NAMALWA (cell line): ENCODE data around the gene ARID3A.

ENCODE experiments used
- DNase-seq: peaks from one replicate; pipeline ENCODE4 v3.0.0-alpha.2; 2015; ENCODE audit warnings: low spot score

ARID3A gene

GRCh38 chr19:1004803-1005664 is 79.2 kb downstream of the ARID3A start:
- DNase-seq = no peak

- DNase-seq = no peak
These were observed 81.0 kb downstream of the ARID3A start for GRCh38 chr19:1006711-1007398.

- no peak for DNase-seq
These were observed 81.8 kb downstream of the ARID3A start for GRCh38 chr19:1007399-1008251.

- no peak for DNase-seq
These were observed 82.6 kb downstream of the ARID3A start for GRCh38 chr19:1008268-1009040.

- DNase-seq = no peak
These were observed 83.5 kb downstream of the ARID3A start for GRCh38 chr19:1009041-1009980.

- DNase-seq = no peak
These were observed 84.2 kb downstream of the ARID3A start for GRCh38 chr19:1009981-1010538.

- DNase-seq = no peak
These were observed 85.0 kb downstream of the ARID3A start for GRCh38 chr19:1010586-1011510.

GRCh38 chr19:1011831-1012333 is 86.0 kb downstream of the ARID3A start:
- DNase-seq = no peak

- no peak for DNase-seq
These were observed 86.5 kb downstream of the ARID3A start for GRCh38 chr19:1012334-1012733.

GRCh38 chr19:1013218-1013617 is 87.4 kb downstream of the ARID3A start:
- no peak for DNase-seq

GRCh38 chr19:1014161-1015060 is 88.6 kb downstream of the ARID3A start:
- DNase-seq = no peak

GRCh38 chr19:1015061-1015781 is 89.4 kb downstream of the ARID3A start:
- DNase-seq = no peak

GRCh38 chr19:1015782-1016646 is 90.2 kb downstream of the ARID3A start:
- DNase-seq = no peak

GRCh38 chr19:1016647-1017114 is 90.8 kb downstream of the ARID3A start:
- DNase-seq = no peak

GRCh38 chr19:1017115-1017905 is 91.5 kb downstream of the ARID3A start:
- no peak for DNase-seq
